ENCODE measurements around the gene FAM120A.

- no peak for TF ChIP-seq CTCF (IDR thresholded peaks at IDR 0.05)
- TF ChIP-seq POLR2A (IDR thresholded peaks at IDR 0.05): no peak
These were observed 23.6 kb downstream of the FAM120A start for GRCh38 chr9:93475108-93475507.

Measured in adrenal gland (tissue), 5 donors.